A549 (cell line): Measurements from ENCODE around the gene SLC13A5. TPM values are rescaled to one million over a fixed set of nuclear protein-coding genes. Genes with fewer than 3 reads are reported as not detected.

ENCODE experiments used
- ATAC-seq, 2 experiments: fragments of 200-7000 bp in 1 of 2; fragments of >200 bp in 1 of 2; cut with Nextera tagmentation in 1 of 2; cut with Tn5 transposase in 1 of 2; 3 replicates each; pipeline versions ENCODE4 v1.8.0 to v1.9.1; 2018 to 2020; ENCODE audit warnings: mild to moderate bottlenecking in 1 of 2, moderate library complexity in 1 of 2
- CTCF ChIA-PET: fragments of 300-600 bp; sonication (Branson Sonifier 250); formaldehyde crosslinking; extraction: SDS; loops from one replicate; lab custom pipeline; 2021; ENCODE audit warnings: antibody characterized with exemption, inconsistent platforms; lab: Yijun Ruan, JAX
- POLR2A ChIA-PET: fragments of 350-600 bp; formaldehyde crosslinking; extraction: SDS; loops from one replicate; lab custom pipeline; 2021; ENCODE audit warnings: antibody characterized with exemption, inconsistent platforms; lab: Yijun Ruan, JAX
- DNase-seq, 2 experiments: peaks; one replicate each; pipeline versions ENCODE4 v3.0.0 to v3.0.0-alpha.2; 2011 to 2016; ENCODE audit warnings: low read depth in 1 of 2, low spot score in 1 of 2
- FAIRE-seq: peaks from 2 replicates; lab custom pipeline; 2011; peaks lifted over from hg19 to GRCh38; lab: Jason Lieb, UNC
- H3K27ac ChIP-seq, 2 experiments: fragments of >200 bp; sonication (Bioruptor Twin); formaldehyde crosslinking; 3 replicates each; pipeline ENCODE4 v1.5.1; 2016 to 2017
- H3K4me1 ChIP-seq: fragments of >200 bp; sonication (Bioruptor Twin); formaldehyde crosslinking; 3 replicates; pipeline ENCODE4 v1.6.1; 2016
- H3K4me2 ChIP-seq: fragments of >200 bp; sonication (Bioruptor Twin); formaldehyde crosslinking; 3 replicates; pipeline ENCODE4 v1.6.1; 2016
- H3K4me3 ChIP-seq: fragments of >200 bp; sonication (Bioruptor Twin); formaldehyde crosslinking; 3 replicates; pipeline ENCODE4 v1.5.1; 2016
- H3K9me3 ChIP-seq: fragments of >200 bp; sonication (Bioruptor Twin); formaldehyde crosslinking; 3 replicates; pipeline ENCODE4 v1.6.1; 2016
- ATOH8 ChIP-seq: fragments of 250-450 bp; sonication (Bioruptor Pico); IDR thresholded peaks from 2 replicates; pipeline ENCODE4 v1.5.0; 2020; ENCODE audit warnings: low read depth, mild to moderate bottlenecking, moderate library complexity
- BCL3 ChIP-seq: fragments of >200 bp; sonication (Bioruptor Twin); formaldehyde crosslinking; IDR thresholded peaks from 3 replicates; pipeline ENCODE4 v1.6.1; 2016
- BHLHE40 ChIP-seq: IDR thresholded peaks from 2 replicates; pipeline ENCODE4 v1.6.1; 2012; ENCODE audit warnings: low read depth, low read length, inconsistent platforms
- CBX2 ChIP-seq: fragments of 200-600 bp; sonication (generic); IDR thresholded peaks from 2 replicates; pipeline ENCODE4 v1.6.1; 2016; ENCODE audit warnings: low read depth, mild to moderate bottlenecking, borderline replicate concordance
- CEBPB ChIP-seq, 2 experiments: fragments of >200 bp in 1 of 2; sonication (Bioruptor Twin) in 1 of 2; formaldehyde crosslinking in 1 of 2; IDR thresholded peaks; 2 replicates each; pipeline ENCODE4 v1.6.1; 2012 to 2016
- CHD4 ChIP-seq: fragments of 200-600 bp; sonication (generic); IDR thresholded peaks from 2 replicates; pipeline ENCODE4 v1.6.1; 2016; ENCODE audit warnings: antibody characterized with exemption, mild to moderate bottlenecking, borderline replicate concordance
- CTCF ChIP-seq: fragments of >200 bp; sonication (Bioruptor Twin); formaldehyde crosslinking; IDR thresholded peaks from 3 replicates; pipeline ENCODE4 v1.5.1; 2016
- EHF ChIP-seq: fragments of 250-450 bp; sonication (Bioruptor Pico); IDR thresholded peaks from 2 replicates; pipeline ENCODE4 v1.5.0; 2020; ENCODE audit warnings: mild to moderate bottlenecking
- EHMT2 ChIP-seq: fragments of 200-600 bp; sonication (generic); IDR thresholded peaks from 2 replicates; pipeline ENCODE4 v1.6.1; 2016; ENCODE audit warnings: antibody characterized with exemption, low read depth, mild to moderate bottlenecking, moderate library complexity
- ELK1 ChIP-seq: fragments of 150-350 bp; IDR thresholded peaks from 2 replicates; pipeline ENCODE4 v1.6.1; 2014; ENCODE audit warnings: low read depth, mild to moderate bottlenecking, low read length
- EP300 ChIP-seq, 2 experiments: fragments of >200 bp; sonication (Bioruptor Twin); formaldehyde crosslinking; IDR thresholded peaks; 2 replicates in 1 of 2; 3 replicates in 1 of 2; pipeline ENCODE4 v1.6.1; 2016 to 2017
- ESRRA ChIP-seq: fragments of 150-350 bp; IDR thresholded peaks from 2 replicates; pipeline ENCODE4 v1.6.1; 2014; ENCODE audit warnings: mild to moderate bottlenecking, low read length, borderline replicate concordance
- FOSB ChIP-seq: fragments of 250-450 bp; sonication (Bioruptor Pico); IDR thresholded peaks from 2 replicates; pipeline ENCODE4 v1.5.0; 2020; ENCODE audit warnings: mild to moderate bottlenecking, moderate library complexity
- FOSL2 ChIP-seq, 2 experiments: fragments of 450-650 bp in 1 of 2; fragments of >200 bp in 1 of 2; sonication (Bioruptor Twin) in 1 of 2; formaldehyde crosslinking; IDR thresholded peaks; 2 replicates each; pipeline versions ENCODE4 v1.5.0 to v1.6.1; 2016 to 2020; ENCODE audit warnings: mild to moderate bottlenecking in 1 of 2, moderate library complexity in 1 of 2
- FOXS1 ChIP-seq: fragments of 250-450 bp; sonication (Bioruptor Pico); IDR thresholded peaks from 2 replicates; pipeline ENCODE4 v1.5.0; 2020; ENCODE audit warnings: mild to moderate bottlenecking, moderate library complexity
- HES2 ChIP-seq: fragments of >200 bp; sonication (Bioruptor Twin); formaldehyde crosslinking; IDR thresholded peaks from 2 replicates; pipeline ENCODE4 v1.6.1; 2016
- HOXB13 ChIP-seq: fragments of 250-450 bp; sonication (Bioruptor Pico); IDR thresholded peaks from 2 replicates; pipeline ENCODE4 v1.5.0; 2020; ENCODE audit warnings: low read depth, mild to moderate bottlenecking, moderate library complexity
- HOXB5 ChIP-seq: fragments of 250-450 bp; sonication (Bioruptor Pico); IDR thresholded peaks from 2 replicates; pipeline ENCODE4 v1.5.0; 2020; ENCODE audit warnings: mild to moderate bottlenecking, moderate library complexity
- JUN ChIP-seq, 2 experiments: fragments of >200 bp; sonication (Bioruptor Twin); formaldehyde crosslinking; IDR thresholded peaks; 2 replicates in 1 of 2; 3 replicates in 1 of 2; pipeline ENCODE4 v1.6.1; 2016 to 2017
- JUNB ChIP-seq: fragments of >200 bp; sonication (Bioruptor Twin); formaldehyde crosslinking; IDR thresholded peaks from 2 replicates; pipeline ENCODE4 v1.6.1; 2016
- KDM5A ChIP-seq: fragments of 200-600 bp; sonication (generic); IDR thresholded peaks from 2 replicates; pipeline ENCODE4 v1.6.1; 2016; ENCODE audit warnings: antibody characterized with exemption, mild to moderate bottlenecking
- MAFK ChIP-seq: fragments of 450-650 bp; IDR thresholded peaks from 2 replicates; pipeline ENCODE4 v1.6.1; 2014; ENCODE audit not compliant: partially characterized antibody
- MAZ ChIP-seq: fragments of 150-350 bp; IDR thresholded peaks from 2 replicates; pipeline ENCODE4 v1.6.1; 2014; ENCODE audit warnings: antibody characterized with exemption, low read depth, low read length, borderline replicate concordance
- NFE2L2 ChIP-seq: fragments of 150-350 bp; conservative IDR thresholded peaks from 2 replicates; pipeline ENCODE4 v1.6.1; 2014; ENCODE audit warnings: low read length
- PHF8 ChIP-seq: fragments of 200-600 bp; sonication (generic); IDR thresholded peaks from 2 replicates; pipeline ENCODE4 v1.6.1; 2016; ENCODE audit warnings: low read depth, mild to moderate bottlenecking, antibody characterized with exemption, moderate library complexity, borderline replicate concordance
- POLR2A ChIP-seq: IDR thresholded peaks from 2 replicates; pipeline ENCODE4 v1.6.1; 2012; ENCODE audit warnings: mild to moderate bottlenecking, low read length
- RAD21 ChIP-seq, 2 experiments: fragments of >200 bp in 1 of 2; sonication (Bioruptor Twin) in 1 of 2; formaldehyde crosslinking in 1 of 2; IDR thresholded peaks in 1 of 2; conservative IDR thresholded peaks in 1 of 2; 2 replicates in 1 of 2; 3 replicates in 1 of 2; pipeline ENCODE4 v1.6.1; 2012 to 2018; ENCODE audit warnings: inconsistent platforms in 1 of 2
- RFX5 ChIP-seq: fragments of 450-650 bp; IDR thresholded peaks from 2 replicates; pipeline ENCODE4 v1.7.1; 2014; ENCODE audit warnings: antibody characterized with exemption, mild to moderate bottlenecking, moderate library complexity
- SMC3 ChIP-seq: fragments of >200 bp; sonication (Bioruptor Twin); formaldehyde crosslinking; IDR thresholded peaks from 3 replicates; pipeline ENCODE4 v1.6.1; 2018; ENCODE audit warnings: inconsistent platforms
- SREBF2 ChIP-seq: fragments of 450-650 bp; IDR thresholded peaks from 2 replicates; pipeline ENCODE4 v1.6.1; 2014; ENCODE audit warnings: mild to moderate bottlenecking, moderate library complexity
- TFCP2L1 ChIP-seq: fragments of 250-450 bp; sonication (Bioruptor Pico); IDR thresholded peaks from 2 replicates; pipeline ENCODE4 v1.5.0; 2021; ENCODE audit warnings: mild to moderate bottlenecking
- TP53 ChIP-seq: fragments of 250-450 bp; sonication (Bioruptor Pico); IDR thresholded peaks from 2 replicates; pipeline ENCODE4 v1.5.0; 2021; ENCODE audit warnings: mild to moderate bottlenecking, moderate library complexity
- USF2 ChIP-seq: fragments of 450-650 bp; IDR thresholded peaks from 2 replicates; pipeline ENCODE4 v1.6.1; 2014; ENCODE audit warnings: antibody characterized with exemption
- ZNF302 ChIP-seq: fragments of 250-450 bp; sonication (Bioruptor Pico); IDR thresholded peaks from 2 replicates; pipeline ENCODE4 v1.9.0; 2021; ENCODE audit warnings: inconsistent platforms, mild to moderate bottlenecking, moderate library complexity
- ZSCAN20 ChIP-seq: fragments of 250-450 bp; sonication (Bioruptor Pico); IDR thresholded peaks from 2 replicates; pipeline ENCODE4 v1.8.0; 2022; ENCODE audit warnings: mild to moderate bottlenecking, moderate library complexity
- WGBS: methylation state at CpG from one replicate; pipeline ENCODE4 v1.1.6; 2017; ENCODE audit errors: missing lambda C conversion rate; 5-methylcytosine and 5-hydroxymethylcytosine counted together
- polyA plus RNA-seq, 4 experiments: library from polyadenylated mRNA; depleted of rRNA in 3 of 4; stranded (reverse); fragments of >200 nt; fragmentation: RNase III in 1 of 4; extraction: RNeasy Plus Mini Kit Qiagen cat#74134 plus additional on column Dnase treatment in 1 of 4; gene quantifications; 2 replicates in 3 of 4; 3 replicates in 1 of 4; pipeline ENCODE4 v1.2.3, GENCODE V29; 2011 to 2017

The SLC13A5 gene
- polyA plus RNA-seq, 2 of the 4 experiments (the other 2 are of a cell fraction): 0.15 to 0.26 TPM

GRCh38 chr17:6651354-6651918 lies 61.7 kb downstream of the SLC13A5 start, which contains the start of the genes C17orf100 and MED31:
TSS of gene C17orf100 (plus strand) at chr17:6651762. CDS start at chr17:6651914, 152 bp downstream.
TSS of gene MED31 (minus strand) at chr17:6651605. CDS start at chr17:6651528, 77 bp downstream.
- FAIRE-seq (peak; percentile 43), DNase-seq (peak; percentile 95 to 99), ATAC-seq (peak; percentile 92 to 97)
- Histone ChIP-seq H3K4me3 (peak within 1 kb of the TSS; percentile 87), H3K4me1 (peaks cover 23% of the 10 kb centered on the region; the same call in 2 of the 3 replicates), H3K9me3 (no peaks in the 10 kb centered on the region), H3K4me2 (peak within 1 kb of the TSS; percentile 92), H3K27ac (peak within 1 kb of the TSS; percentile 82 to 88)
- 3% methylated on average over 24 of the region's 35 CpGs for WGBS
- POLR2A ChIA-PET: interaction anchor here (1.4 to 1.8 kb wide), 2 partner anchors 11 to 384 kb away, joined by 3 to 12 read pairs; partner anchors contain the start of genes KIAA0753, SLC16A13 and TXNDC17
- CTCF ChIA-PET: interaction anchor here (1.2 to 2.2 kb wide), 5 partner anchors 13 to 370 kb away, joined by 3 to 6 read pairs (median 4); no protein-coding TSS in a partner anchor
- TF ChIP-seq FOSB (CRISPR knock-in tag) (0 out of 2 replicates have a peak, but pooled peaks have one; percentile 18), MAFK (peak; percentile 56), EHF (CRISPR knock-in tag) (no peak), ELK1 (no peak), HOXB13 (CRISPR knock-in tag) (peak; percentile 52; the same call in 1 of the 2 replicates), SMC3 (no peak), BCL3 (peak; percentile 49; the same call in 1 of the 3 replicates), RFX5 (peak; percentile 84), KDM5A (peak; percentile 40; the same call in 1 of the 2 replicates), HOXB5 (CRISPR knock-in tag) (no peak), FOXS1 (CRISPR knock-in tag) (no peak), SREBF2 (no peak), ZSCAN20 (CRISPR knock-in tag) (no peak), ZNF302 (CRISPR knock-in tag) (no peak), CHD4 (no peak), PHF8 (peak; percentile 53; the same call in 1 of the 2 replicates), CEBPB (IDR thresholded peaks at IDR 0.05) (no peak), ATOH8 (CRISPR knock-in tag) (no peak), USF2 (no peak), JUN (IDR thresholded peaks at IDR 0.05) (peak; percentile 76 to 85; a peak in 4 of 5 replicates), EP300 (IDR thresholded peaks at IDR 0.05) (no peak), POLR2A (peak; percentile 69), CTCF (no peak), MAZ (no peak), ESRRA (0 out of 2 replicates have a peak, but pooled peaks have one; percentile 2), FOSL2 (IDR thresholded peaks at IDR 0.05) (no peak), FOSL2 (CRISPR knock-in tag; IDR thresholded peaks at IDR 0.05) (no peak), TP53 (CRISPR knock-in tag) (no peak), BHLHE40 (no peak), NFE2L2 (no peak), JUNB (no peak), HES2 (no peak), RAD21 (conservative IDR thresholded peaks at IDR 0.05 in 1 of 2, IDR thresholded peaks at IDR 0.05 in 1 of 2) (no peak), EHMT2 (no peak), CBX2 (no peak), TFCP2L1 (CRISPR knock-in tag) (no peak)
